Measurements from ENCODE around the gene SUPT5H. TPM values are rescaled to one million over a fixed set of nuclear protein-coding genes. Genes with fewer than 3 reads are reported as not detected.

Gene SUPT5H
- total and polyA plus RNA-seq, 2 of the 13 experiments (the other 11 are each of a cell fraction or from before 2014, with no cell fraction given): 48.2 to 51.7 TPM

DNA sequence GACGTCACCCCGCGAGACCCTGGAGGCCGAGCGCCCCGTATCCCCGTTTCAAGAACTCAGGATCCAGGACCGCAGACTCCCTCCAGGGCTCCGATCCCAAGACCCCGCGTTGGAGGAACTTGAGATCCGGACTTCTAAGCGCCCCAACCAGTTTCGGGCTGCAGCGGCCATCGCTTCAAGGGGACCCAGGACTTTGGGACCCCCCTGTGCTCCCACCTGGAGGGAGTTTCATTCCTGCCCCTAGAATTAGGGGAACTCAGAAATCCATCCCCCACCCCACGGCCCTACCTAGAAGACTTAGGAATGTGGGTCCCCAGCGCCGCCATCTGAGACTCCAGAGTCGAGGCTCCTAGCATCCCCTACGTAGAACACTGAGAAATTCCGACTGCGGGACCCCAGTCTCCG lies 32.5 kb upstream of the SUPT5H start (continued):
- 0 out of 2 replicates have a peak, but pooled peaks have one; percentile 41 for TF ChIP-seq ZNF687 (CRISPR knock-in tag; IDR thresholded peaks at IDR 0.05)
- peak; percentile 61 for TF ChIP-seq ZBTB7B (CRISPR knock-in tag; IDR thresholded peaks at IDR 0.05)
- TF ChIP-seq NFKB2 (CRISPR knock-in tag; IDR thresholded peaks at IDR 0.05; ENCODE audit: borderline replicate concordance): peak; percentile 12; the same call in 1 of the 2 replicates
- TF ChIP-seq IRF2 (CRISPR knock-in tag; IDR thresholded peaks at IDR 0.05): 0 out of 2 replicates have a peak, but pooled peaks have one; percentile 42
- TF ChIP-seq ZSCAN12 (CRISPR knock-in tag; IDR thresholded peaks at IDR 0.05): no peak
- TF ChIP-seq, protein P1, sequence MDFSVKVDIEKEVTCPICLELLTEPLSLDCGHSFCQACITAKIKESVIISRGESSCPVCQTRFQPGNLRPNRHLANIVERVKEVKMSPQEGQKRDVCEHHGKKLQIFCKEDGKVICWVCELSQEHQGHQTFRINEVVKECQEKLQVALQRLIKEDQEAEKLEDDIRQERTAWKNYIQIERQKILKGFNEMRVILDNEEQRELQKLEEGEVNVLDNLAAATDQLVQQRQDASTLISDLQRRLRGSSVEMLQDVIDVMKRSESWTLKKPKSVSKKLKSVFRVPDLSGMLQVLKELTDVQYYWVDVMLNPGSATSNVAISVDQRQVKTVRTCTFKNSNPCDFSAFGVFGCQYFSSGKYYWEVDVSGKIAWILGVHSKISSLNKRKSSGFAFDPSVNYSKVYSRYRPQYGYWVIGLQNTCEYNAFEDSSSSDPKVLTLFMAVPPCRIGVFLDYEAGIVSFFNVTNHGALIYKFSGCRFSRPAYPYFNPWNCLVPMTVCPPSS (IDR thresholded peaks at IDR 0.05): no peak
- TF ChIP-seq, protein P2, sequence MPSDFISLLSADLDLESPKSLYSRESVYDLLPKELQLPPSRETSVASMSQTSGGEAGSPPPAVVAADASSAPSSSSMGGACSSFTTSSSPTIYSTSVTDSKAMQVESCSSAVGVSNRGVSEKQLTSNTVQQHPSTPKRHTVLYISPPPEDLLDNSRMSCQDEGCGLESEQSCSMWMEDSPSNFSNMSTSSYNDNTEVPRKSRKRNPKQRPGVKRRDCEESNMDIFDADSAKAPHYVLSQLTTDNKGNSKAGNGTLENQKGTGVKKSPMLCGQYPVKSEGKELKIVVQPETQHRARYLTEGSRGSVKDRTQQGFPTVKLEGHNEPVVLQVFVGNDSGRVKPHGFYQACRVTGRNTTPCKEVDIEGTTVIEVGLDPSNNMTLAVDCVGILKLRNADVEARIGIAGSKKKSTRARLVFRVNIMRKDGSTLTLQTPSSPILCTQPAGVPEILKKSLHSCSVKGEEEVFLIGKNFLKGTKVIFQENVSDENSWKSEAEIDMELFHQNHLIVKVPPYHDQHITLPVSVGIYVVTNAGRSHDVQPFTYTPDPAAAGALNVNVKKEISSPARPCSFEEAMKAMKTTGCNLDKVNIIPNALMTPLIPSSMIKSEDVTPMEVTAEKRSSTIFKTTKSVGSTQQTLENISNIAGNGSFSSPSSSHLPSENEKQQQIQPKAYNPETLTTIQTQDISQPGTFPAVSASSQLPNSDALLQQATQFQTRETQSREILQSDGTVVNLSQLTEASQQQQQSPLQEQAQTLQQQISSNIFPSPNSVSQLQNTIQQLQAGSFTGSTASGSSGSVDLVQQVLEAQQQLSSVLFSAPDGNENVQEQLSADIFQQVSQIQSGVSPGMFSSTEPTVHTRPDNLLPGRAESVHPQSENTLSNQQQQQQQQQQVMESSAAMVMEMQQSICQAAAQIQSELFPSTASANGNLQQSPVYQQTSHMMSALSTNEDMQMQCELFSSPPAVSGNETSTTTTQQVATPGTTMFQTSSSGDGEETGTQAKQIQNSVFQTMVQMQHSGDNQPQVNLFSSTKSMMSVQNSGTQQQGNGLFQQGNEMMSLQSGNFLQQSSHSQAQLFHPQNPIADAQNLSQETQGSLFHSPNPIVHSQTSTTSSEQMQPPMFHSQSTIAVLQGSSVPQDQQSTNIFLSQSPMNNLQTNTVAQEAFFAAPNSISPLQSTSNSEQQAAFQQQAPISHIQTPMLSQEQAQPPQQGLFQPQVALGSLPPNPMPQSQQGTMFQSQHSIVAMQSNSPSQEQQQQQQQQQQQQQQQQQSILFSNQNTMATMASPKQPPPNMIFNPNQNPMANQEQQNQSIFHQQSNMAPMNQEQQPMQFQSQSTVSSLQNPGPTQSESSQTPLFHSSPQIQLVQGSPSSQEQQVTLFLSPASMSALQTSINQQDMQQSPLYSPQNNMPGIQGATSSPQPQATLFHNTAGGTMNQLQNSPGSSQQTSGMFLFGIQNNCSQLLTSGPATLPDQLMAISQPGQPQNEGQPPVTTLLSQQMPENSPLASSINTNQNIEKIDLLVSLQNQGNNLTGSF (CRISPR knock-in tag; IDR thresholded peaks at IDR 0.05): no peak
- 0 out of 2 replicates have a peak, but pooled peaks have one; percentile 0 for TF ChIP-seq UBTF (CRISPR knock-in tag; IDR thresholded peaks at IDR 0.05)
- TF ChIP-seq, protein P3, sequence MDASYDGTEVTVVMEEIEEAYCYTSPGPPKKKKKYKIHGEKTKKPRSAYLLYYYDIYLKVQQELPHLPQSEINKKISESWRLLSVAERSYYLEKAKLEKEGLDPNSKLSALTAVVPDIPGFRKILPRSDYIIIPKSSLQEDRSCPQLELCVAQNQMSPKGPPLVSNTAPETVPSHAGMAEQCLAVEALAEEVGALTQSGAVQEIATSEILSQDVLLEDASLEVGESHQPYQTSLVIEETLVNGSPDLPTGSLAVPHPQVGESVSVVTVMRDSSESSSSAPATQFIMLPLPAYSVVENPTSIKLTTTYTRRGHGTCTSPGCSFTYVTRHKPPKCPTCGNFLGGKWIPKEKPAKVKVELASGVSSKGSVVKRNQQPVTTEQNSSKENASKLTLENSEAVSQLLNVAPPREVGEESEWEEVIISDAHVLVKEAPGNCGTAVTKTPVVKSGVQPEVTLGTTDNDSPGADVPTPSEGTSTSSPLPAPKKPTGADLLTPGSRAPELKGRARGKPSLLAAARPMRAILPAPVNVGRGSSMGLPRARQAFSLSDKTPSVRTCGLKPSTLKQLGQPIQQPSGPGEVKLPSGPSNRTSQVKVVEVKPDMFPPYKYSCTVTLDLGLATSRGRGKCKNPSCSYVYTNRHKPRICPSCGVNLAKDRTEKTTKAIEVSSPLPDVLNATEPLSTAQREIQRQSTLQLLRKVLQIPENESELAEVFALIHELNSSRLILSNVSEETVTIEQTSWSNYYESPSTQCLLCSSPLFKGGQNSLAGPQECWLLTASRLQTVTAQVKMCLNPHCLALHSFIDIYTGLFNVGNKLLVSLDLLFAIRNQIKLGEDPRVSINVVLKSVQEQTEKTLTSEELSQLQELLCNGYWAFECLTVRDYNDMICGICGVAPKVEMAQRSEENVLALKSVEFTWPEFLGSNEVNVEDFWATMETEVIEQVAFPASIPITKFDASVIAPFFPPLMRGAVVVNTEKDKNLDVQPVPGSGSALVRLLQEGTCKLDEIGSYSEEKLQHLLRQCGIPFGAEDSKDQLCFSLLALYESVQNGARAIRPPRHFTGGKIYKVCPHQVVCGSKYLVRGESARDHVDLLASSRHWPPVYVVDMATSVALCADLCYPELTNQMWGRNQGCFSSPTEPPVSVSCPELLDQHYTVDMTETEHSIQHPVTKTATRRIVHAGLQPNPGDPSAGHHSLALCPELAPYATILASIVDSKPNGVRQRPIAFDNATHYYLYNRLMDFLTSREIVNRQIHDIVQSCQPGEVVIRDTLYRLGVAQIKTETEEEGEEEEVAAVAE (CRISPR knock-in tag; IDR thresholded peaks at IDR 0.05; ENCODE audit: borderline replicate concordance): no peak
